DND-41 (cell line): ENCODE results near the gene COPG2.
"Not testable (repeated sequence)": the region's sequence is repeated elsewhere in the genome, so short reads cannot be mapped to it uniquely, and the experiment has no call there.

Experiments
- CTCF ChIP-seq: IDR thresholded peaks from 2 replicates; pipeline ENCODE4 v1.5.1; 2012; ENCODE audit warnings: borderline replicate concordance, low read length, moderate library complexity, mild to moderate bottlenecking; ENCODE audit not compliant: poor library complexity, severe bottlenecking; ENCODE audit errors: extremely low read depth
- EZH2 ChIP-seq: IDR thresholded peaks from 3 replicates; pipeline ENCODE4 v1.6.1; 2012; ENCODE audit warnings: borderline replicate concordance, low read depth, mild to moderate bottlenecking, moderate library complexity, low read length, inconsistent platforms; ENCODE audit not compliant: severe bottlenecking

GRCh38 chr7:130537894-130538293, 130.7 kb downstream of the COPG2 start:
- TF ChIP-seq CTCF, EZH2: not testable (repeated sequence)
